Activated CD4-positive, alpha-beta T cell treated with anti-CD3 and anti-CD28 coated beads, Interleukin-2, amount 50 U/mL, for 4 hours (primary cell): ENCODE measurements around the gene NPDC1.

ENCODE experiments used
- DNase-seq, 2 experiments: peaks; one replicate each; pipeline ENCODE4 v3.0.0-alpha.2; 2020

The NPDC1 gene

GRCh38 chr9:137046088-137046787 lies at the start of gene NPDC1:
NPDC1 (minus strand) TSS chr9:137046177; CDS start chr9:137045989, 188 bp downstream.
- peak; percentile 74 to 75 for DNase-seq

DNA sequence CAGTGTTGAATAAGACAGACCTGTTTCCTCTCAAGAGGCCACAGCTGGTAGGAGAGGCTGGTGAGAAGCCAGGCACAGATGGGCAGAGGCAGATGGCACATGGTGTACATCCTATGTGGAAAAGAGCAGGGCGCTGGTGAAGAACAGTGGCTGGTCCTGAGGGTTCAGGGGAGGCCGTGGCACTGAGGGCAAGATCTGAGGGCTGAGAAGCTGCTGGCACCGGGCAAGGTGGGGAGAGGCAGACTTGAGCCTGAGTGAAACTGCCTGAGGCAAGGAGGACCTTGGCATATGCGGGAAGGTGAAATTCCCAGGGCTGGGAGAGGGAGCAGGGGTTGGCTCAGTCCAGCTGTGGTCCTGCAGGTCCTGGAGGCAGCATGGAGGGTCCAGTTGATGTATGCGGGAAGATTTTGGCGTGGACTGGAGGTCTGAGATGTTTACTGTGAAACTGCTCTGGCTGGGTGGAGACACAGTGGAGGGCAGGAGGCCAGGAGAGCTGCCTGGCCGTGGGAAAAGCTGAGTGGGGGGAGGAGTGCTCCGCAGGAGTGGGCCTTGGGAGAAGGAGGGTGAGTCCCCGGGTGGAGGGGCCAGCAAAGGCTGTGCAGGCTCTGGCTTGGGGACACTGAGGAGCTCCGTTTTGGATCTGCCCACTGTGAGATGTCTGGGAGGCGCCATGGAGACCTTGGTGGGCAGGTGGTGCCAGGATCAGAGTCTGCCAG lies 43.4 kb upstream of the NPDC1 start:
- no peak for DNase-seq

DNA sequence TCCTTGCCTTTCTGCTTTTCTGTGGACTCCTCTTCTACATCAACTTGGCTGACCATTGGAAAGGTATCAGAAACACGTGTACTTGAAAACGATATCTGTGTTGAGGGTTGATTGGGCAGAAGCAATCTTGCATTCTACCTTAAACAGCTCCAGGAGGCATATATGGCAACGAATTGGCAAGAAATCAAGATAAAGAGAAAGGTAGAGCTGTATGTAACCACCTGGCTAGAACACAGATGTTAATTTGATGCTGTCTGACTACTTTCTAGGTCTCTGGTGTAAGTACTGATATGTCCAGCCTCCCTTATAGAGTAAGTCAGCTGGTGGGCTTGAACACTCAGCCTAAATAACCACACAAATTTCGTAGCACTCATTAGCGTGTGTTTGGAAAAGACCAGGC lies 42.1 kb upstream of the NPDC1 start:
- DNase-seq, result no peak

DNA sequence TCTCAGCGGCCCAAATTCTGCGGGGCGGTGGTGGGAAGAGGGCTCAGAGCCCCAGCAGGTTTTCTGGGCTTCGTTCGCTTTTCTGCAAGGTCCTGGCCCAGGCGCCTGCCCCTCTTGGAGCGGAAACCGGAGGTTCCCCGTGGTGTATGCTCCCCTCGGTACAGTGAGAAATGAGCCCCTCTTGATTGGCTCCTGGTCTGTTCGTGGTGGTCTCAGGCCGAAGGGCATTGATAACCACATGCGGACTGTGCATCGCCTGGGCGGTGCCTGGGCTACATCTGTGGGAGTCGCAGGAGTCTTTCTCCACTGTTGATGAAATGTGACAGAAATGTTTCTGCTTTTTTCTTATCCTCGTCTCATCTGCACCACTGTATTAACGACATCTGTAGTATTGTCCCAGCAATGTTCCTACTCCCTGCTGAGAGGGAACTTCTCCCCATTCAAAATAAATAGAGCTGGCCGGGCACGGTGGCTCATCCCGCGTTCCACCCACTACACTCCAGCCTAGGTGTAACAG lies 41.5 kb upstream of the NPDC1 start:
- no peak for DNase-seq

GRCh38 chr9:137086531-137087408 lies 40.8 kb upstream of the NPDC1 start, which contains the start of gene MAN1B1:
MAN1B1 (plus strand) TSS chr9:137086985; CDS start chr9:137087000, 15 bp downstream.
- DNase-seq, result peak; percentile 99 to 100

GRCh38 chr9:137085920-137086530 lies 40.0 kb upstream of the NPDC1 start:
- DNase-seq, result peak in 1 of 2 experiments; percentile 15

DNA sequence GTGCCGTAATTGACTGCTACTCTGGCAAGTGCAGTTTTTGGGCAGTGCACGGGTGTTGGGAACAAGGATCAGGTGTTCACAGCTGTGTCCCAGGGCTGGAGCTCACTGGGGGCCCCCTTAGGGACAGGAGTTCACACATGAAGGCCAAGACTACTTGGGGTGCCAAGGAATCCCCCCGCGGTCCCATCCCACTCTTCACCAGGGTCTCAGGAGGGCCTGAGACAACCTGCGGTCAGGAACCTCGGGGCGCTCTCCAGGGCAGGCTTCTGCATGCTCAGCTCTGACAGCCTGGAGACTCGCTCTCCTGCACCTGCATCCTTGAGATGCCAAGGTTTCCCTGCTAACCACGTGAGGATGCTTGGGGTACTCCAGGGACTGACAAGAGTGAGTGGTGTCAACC lies 38.5 kb upstream of the NPDC1 start:
- no peak for DNase-seq

DNA sequence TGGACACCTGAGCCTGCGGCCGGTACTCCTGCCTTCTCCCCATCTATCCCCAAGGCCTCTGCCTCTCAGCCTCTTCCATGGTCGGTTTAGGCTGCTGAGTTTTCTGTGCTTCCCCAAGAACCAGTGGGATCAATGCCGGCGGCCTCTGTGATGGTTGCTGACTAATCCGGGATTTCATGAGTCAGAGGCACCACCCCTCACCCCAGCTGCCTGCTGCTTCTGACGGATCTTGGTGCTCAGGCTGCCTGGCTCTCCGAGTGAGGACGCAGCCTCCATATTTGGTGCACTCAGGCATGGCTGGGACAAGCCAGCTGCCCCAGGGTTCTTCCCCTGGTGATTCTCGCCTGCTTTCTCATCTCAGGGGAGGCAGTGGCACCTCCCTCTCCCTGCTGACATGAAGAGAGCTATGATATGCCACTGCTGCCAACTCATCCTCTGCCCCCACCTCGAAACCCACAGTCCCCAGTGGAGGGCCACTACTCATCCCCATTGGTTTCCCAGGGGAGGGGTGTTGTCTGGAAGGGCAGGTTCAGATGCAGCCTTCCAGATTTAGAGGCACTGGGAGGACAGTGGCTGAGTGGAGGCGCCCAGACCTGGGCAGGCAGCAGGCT lies 37.5 kb upstream of the NPDC1 start:
- DNase-seq, result no peak

DNA sequence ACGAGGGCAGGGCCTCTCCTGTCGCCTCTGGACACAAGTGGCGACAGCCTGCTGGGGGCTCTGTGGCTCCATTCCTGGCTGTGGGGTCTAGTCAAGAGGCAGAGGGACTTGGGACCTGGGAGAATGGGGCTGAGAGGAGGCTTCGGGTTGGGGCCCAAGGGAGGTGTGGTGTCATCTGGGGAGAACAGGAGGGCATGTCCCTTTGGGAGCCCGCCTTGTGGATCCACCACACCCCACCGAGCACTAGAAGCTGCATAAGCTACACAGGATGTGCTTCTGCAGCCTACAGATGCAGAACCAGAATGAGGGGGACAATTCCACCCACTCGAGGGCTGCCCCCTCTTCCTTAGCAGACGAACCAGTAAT lies 36.9 kb upstream of the NPDC1 start:
- no peak for DNase-seq

DNA sequence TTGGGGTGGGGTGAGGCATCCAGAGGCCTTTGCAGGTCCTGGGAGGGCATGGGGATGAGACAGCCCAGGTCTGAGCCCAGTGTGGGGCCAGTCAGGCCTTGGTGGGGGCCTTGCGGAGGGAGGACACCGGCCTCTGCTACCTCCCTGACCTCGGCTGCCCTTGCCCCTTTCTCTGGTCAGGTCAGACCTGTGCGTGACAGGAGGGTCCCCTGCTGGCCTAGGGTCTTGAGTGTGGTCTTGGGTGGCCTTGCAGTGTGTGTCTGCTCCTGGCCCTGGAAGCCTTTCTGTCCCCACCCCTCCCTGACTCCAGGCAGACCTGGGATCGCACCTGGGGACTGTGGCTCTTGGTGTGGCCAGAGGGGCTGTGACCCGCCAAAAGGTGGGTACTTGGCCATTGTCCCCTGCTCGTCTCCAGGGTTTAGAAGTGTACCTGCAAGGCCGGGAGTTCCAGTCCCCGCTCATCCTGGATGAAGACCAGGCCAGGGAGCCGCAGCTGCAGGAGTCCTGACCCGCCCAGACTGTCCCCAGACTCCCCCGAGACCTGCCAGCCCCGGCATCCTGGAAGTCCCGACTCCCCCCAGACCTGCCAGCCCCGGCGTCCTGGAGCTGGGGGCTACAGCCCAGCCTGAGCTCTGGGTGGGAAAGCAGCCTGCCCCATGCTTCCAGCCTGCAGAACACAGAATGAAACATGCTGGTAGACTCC lies 36.4 kb upstream of the NPDC1 start:
- DNase-seq, result no peak

GRCh38 chr9:137080260-137081122 lies 34.5 kb upstream of the NPDC1 start:
- no peak for DNase-seq

- DNase-seq, result no peak
These were observed 33.4 kb upstream of the NPDC1 start for GRCh38 chr9:137079401-137079787.

DNA sequence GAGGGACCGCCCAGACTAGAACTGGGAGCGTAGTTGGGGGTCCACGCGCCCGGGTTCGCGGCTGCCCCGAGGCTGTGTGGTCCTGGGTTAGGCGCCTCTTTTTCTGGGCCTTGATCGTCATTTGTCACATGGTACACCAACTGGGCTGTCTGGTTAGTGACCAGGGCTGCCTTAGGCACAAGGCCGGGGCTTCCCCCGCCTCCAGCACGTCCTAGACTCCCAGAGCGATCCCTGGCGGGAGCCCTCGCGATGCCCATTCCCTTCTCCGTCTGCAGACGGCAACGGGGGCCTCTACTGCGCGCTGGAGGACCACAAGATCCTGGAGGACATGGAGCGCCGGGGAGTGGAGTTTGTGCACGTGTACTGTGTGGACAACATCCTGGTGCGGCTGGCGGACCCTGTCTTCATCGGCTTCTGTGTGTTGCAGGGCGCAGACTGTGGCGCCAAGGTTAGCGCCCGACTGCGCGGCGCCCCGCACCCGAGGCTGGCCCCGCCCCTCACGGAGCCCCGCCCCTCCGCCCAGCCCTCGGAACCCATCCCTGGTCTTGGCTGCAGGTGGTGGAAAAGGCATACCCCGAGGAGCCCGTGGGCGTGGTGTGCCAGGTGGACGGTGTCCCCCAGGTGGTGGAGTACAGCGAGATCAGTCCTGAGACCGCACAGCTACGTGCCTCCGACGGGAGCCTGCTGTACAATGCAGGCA lies 32.9 kb upstream of the NPDC1 start:
- no peak for DNase-seq

- DNase-seq, result no peak
These were observed 32.0 kb upstream of the NPDC1 start for GRCh38 chr9:137077758-137078693.

GRCh38 chr9:137077010-137077747 lies 31.2 kb upstream of the NPDC1 start, which contains the start of gene UAP1L1:
UAP1L1 (plus strand) TSS chr9:137077517; CDS start chr9:137077533, 16 bp downstream.
- no peak for DNase-seq

- no peak for DNase-seq
These were observed 30.6 kb upstream of the NPDC1 start for GRCh38 chr9:137076636-137077009.

DNA sequence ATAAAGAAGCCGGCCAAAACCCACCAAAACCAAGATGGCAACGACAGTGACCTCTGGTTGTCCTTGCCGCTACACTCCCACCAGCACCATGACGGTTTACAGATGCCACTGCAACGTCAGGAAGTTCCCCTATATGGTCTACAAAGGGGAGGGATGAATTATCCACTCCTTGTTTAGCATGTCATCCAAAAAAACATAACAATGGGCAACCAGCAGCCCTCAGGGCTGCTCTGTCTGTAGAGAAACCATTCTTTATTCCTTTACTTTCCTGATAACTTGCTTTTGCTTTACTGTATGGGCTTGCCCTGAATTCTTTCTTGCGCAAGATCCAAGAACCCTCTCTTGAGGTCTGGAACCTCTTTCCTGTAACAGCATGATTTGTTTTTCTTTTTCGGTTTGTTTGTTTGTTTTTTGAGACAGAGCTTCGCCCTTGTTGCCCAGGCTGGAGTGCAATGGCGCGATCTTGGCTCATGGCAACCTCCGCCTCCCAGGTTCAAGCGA lies 29.3 kb upstream of the NPDC1 start:
- no peak for DNase-seq
